Ovary (tissue), 9 donors: ENCODE data around the gene OTUB1. TPM values are rescaled to one million over a fixed set of nuclear protein-coding genes. Genes with fewer than 3 reads are reported as not detected.
A peak's percentile ranks its signal among the peaks of the same experiment; 100 is the strongest.

ENCODE experiments used
- DNase-seq, 5 donors: peaks; one replicate each; pipeline ENCODE4 v3.0.0-alpha.2; 2019 to 2020
- H3K27ac ChIP-seq, 2 donors: fragments of 200-600 bp; one replicate each; pipeline versions ENCODE4 v1.5.1 to v1.8.0; 2019 to 2022
- H3K27me3 ChIP-seq: fragments of 200-600 bp; one replicate; pipeline ENCODE4 v1.8.0; 2022
- H3K36me3 ChIP-seq: fragments of 200-600 bp; sonication (generic); one replicate; pipeline ENCODE4 v1.5.1; 2019
- H3K4me1 ChIP-seq: one replicate; pipeline ENCODE4 v1.8.1; 2013; ENCODE audit warnings: mild to moderate bottlenecking, moderate library complexity; ENCODE audit not compliant: insufficient read depth
- H3K4me3 ChIP-seq: fragments of 200-600 bp; sonication (generic); one replicate; pipeline ENCODE4 v1.5.1; 2017
- H3K9me3 ChIP-seq, 2 donors: fragments of 200-600 bp in 1 of 2; sonication (generic) in 1 of 2; one replicate each; pipeline versions ENCODE4 v1.5.1 to v1.8.1; 2013 to 2019; ENCODE audit warnings: mild to moderate bottlenecking in 1 of 2, moderate library complexity in 1 of 2
- EP300 ChIP-seq: sonication (generic); formaldehyde crosslinking; IDR thresholded peaks from one replicate; pipeline ENCODE4 v1.6.1; 2017; ENCODE audit warnings: antibody characterized with exemption
- POLR2A ChIP-seq: fragments of 450-650 bp; IDR thresholded peaks from one replicate; pipeline ENCODE4 v1.6.1; 2017; ENCODE audit warnings: antibody characterized with exemption, mild to moderate bottlenecking, moderate library complexity
- WGBS, 3 donors: extraction: QIAGEN DNeasy Blood & Tissue Kit in 1 of 3; methylation state at CpG; one replicate each; pipeline versions ENCODE4 v1.1.5 to v1.1.7; 2013 to 2017; 5-methylcytosine and 5-hydroxymethylcytosine counted together
- intact Hi-C, 4 donors: fragments of 100-400 bp; cut with DNase I; formaldehyde crosslinking; loops; one replicate each; pipeline versions ENCODE4 v1.11.0 to v1.15.1; 2022 to 2023
- polyA plus RNA-seq, 2 donors: library from polyadenylated mRNA; stranded (reverse); fragments of 200-250 nt in 1 of 2; fragments of 350-450 nt in 1 of 2; fragmentation: Illumina TruSeq in 1 of 2; extraction: RNeasy Lipid Tissue Mini Kit (QIAGEN cat#74804) in 1 of 2; gene quantifications; one replicate each; pipeline ENCODE4 v1.2.3, GENCODE V29; 2013 to 2014
- total RNA-seq, 7 donors: library from RNA; depleted of rRNA in 2 of 7; stranded (reverse); fragments of >200 nt in 2 of 7; fragmentation: NEBNext Ultra II Directional in 3 of 7; extraction: Animal tissue kit (Norgen Biotek cat#: 25700) in 3 of 7; gene quantifications; one replicate each; pipeline versions ENCODE4 v1.1.0 to v1.2.4, GENCODE V29; 2016 to 2023
- TF ChIP-seq, protein P1 (sequence below), 3 donors: fragments of 450-650 bp in 2 of 3; fragments of 200-600 bp in 1 of 3; IDR thresholded peaks; one replicate each; pipeline versions ENCODE4 v1.5.1 to v1.8.0; 2016 to 2022; ENCODE audit warnings: antibody characterized with exemption in 3 of 3, mild to moderate bottlenecking in 1 of 3
- donor health status: DM: no; HTN: no; CAD: no; lungs with moderate emphysema.
- donor health status: DM: no; HTN: no; CAD: no.
- donor health status: Bipolar disorder and iron deficiency.
- donor health status: DM: yes; HTN: yes; CAD: no.
- donor health status: DM: no; HTN: no; CAD: no.
- donor health status: DM: yes; HTN: yes; CAD: no.

OTUB1 gene
- total and polyA plus RNA-seq, 9 donors, result 34.7 to 66.7 (median 50.7) TPM

DNA sequence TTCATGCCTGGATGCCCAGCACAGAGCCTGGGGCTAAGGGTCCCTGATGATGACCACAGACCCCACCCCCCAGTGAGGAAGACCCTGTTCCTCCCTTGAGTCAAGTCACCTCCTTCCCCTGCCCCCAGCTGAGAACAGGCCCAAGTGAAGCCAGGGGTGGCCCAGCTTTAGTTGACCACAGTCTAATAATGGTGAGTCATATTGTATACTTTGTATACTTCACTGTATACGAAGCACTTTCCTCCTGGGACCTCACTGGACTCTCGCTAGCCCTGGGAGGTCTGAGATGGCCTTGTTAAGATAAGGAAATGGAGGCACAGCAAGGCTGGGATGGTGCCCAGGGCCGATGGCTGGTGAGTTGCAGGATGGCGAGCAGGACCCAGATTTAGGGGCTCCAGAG is 45.8 kb downstream of the OTUB1 start:
- Histone ChIP-seq H3K4me3 (no peak overlapping the region), H3K4me1 (peaks cover 8% of the 10 kb centered on the region), H3K36me3 (no peaks in the 10 kb centered on the region), H3K9me3 (no peaks in the 10 kb centered on the region), H3K27me3 (no peaks in the 10 kb centered on the region), H3K27ac (no peak overlapping the region)
- intact Hi-C loops, result no loop called here
- TF ChIP-seq, protein P1, sequence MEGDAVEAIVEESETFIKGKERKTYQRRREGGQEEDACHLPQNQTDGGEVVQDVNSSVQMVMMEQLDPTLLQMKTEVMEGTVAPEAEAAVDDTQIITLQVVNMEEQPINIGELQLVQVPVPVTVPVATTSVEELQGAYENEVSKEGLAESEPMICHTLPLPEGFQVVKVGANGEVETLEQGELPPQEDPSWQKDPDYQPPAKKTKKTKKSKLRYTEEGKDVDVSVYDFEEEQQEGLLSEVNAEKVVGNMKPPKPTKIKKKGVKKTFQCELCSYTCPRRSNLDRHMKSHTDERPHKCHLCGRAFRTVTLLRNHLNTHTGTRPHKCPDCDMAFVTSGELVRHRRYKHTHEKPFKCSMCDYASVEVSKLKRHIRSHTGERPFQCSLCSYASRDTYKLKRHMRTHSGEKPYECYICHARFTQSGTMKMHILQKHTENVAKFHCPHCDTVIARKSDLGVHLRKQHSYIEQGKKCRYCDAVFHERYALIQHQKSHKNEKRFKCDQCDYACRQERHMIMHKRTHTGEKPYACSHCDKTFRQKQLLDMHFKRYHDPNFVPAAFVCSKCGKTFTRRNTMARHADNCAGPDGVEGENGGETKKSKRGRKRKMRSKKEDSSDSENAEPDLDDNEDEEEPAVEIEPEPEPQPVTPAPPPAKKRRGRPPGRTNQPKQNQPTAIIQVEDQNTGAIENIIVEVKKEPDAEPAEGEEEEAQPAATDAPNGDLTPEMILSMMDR (IDR thresholded peaks at IDR 0.05), result no peak
- TF ChIP-seq POLR2A (no peak), EP300 (no peak)
- 80 to 85% (median 81%) methylated on average over 4 of the region's 4 CpGs for WGBS, 3 donors
- DNase-seq, result no peak

DNA sequence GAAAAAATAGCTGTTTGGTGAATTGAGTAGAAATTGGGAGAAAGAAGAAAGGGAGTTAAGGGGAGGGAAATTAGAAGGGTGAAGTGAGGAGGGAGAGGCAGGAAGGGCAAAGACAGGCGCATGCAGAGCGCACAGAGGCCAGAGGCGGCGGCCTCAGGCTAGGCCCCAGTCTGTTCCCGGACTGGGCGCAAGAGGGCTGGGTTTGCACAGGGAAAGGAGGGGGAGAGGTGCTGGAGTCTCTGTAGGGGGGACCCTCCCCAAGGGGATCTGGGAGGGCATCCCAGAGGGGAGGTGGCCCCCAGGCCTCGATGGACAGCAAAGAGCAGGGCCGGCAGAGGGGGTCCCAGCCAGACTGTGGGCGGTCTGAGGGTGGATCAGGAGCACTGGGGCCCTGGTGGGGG is 48.2 kb downstream of the OTUB1 start:
- intact Hi-C loops, result no loop called here
- H3K4me3 ChIP-seq, result no peak overlapping the region
- WGBS, 3 donors, result 77 to 86% (median 78%) methylated on average over 9 of the region's 9 CpGs
- no peaks in the 10 kb centered on the region for H3K36me3 ChIP-seq
- no peak overlapping the region for H3K27ac ChIP-seq
- H3K27me3 ChIP-seq, result no peaks in the 10 kb centered on the region
- TF ChIP-seq, protein P1 (IDR thresholded peaks at IDR 0.05), result no peak
- TF ChIP-seq POLR2A (no peak), EP300 (no peak)
- DNase-seq, result no peak
- peaks cover 2% of the 10 kb centered on the region for H3K4me1 ChIP-seq
- no peaks in the 10 kb centered on the region for H3K9me3 ChIP-seq

DNA sequence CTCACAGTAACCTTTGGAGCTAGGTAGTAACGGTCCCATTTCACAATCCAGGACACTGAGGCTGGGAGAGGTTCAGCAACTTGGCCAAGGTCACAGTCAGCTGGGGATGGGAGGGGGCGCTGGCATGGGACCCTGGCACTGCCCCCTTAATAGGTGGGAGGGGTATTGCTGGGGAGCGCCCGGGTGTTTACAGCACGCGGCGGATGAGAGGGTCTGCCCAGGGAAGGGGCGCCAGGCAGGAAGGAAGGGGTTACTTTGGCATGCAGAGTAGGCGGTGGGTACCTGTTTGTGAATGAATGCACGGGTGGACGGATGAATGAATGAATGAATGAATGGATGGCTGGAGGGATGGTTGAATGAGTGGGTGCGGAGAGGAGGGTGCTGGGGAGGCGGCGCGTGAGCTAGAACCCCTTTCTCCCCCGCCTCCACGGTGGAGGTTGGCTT is 48.9 kb downstream of the OTUB1 start:
- Histone ChIP-seq H3K4me3 (no peak overlapping the region), H3K36me3 (no peaks in the 10 kb centered on the region), H3K27ac (no peak overlapping the region), H3K9me3 (no peaks in the 10 kb centered on the region), H3K4me1 (peaks cover 2% of the 10 kb centered on the region), H3K27me3 (no peaks in the 10 kb centered on the region)
- TF ChIP-seq, protein P1 (IDR thresholded peaks at IDR 0.05), result no peak
- 3 to 6% (median 4%) methylated on average over 17 of the region's 17 CpGs for whole genome bisulfite sequencing, 3 donors
- DNase-seq, result no peak
- intact Hi-C loops, result no loop called here

DNA sequence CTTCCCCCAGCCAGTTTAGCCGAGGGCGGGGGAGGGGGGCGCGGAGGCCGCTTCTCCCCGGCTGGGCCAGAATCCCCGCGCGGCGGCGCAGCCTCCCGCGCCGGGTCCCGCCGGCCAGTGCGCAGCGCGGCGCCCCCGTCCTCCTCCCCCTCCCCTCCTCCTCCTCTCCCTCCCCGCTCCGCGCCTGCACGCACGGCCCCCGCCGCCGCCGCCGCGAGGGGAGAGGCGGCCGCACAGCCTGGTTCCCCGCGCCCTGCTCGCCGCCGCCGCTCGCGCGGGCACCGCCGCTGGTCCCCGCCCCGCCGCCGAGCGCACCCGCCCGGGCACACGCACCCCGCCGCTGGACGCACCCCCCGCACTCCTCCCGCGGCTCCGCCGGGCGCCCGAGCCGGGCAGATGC is 49.3 kb downstream of the OTUB1 start, which contains the start of gene FLRT1:
Gene FLRT1, plus strand, starts transcription at position 356 of the 400 bp plus-strand sequence. CDS start 80,337 bp downstream, outside the sequence.
- peaks cover 2% of the 10 kb centered on the region for H3K4me1 ChIP-seq
- 0% methylated on average over 3 to 46 of the region's 64 CpGs; no CpG with 5 or more reads in 1 of the 3 donors for WGBS, 3 donors
- no peaks in the 10 kb centered on the region for H3K36me3 ChIP-seq

More for the DNA sequence above, 49.3 kb downstream of the OTUB1 start, which contains the start of gene FLRT1:
- Histone ChIP-seq H3K27ac (no peak within 1 kb of the TSS), H3K4me3 (peak within 1 kb of the TSS; percentile 40), H3K27me3 (no peaks in the 10 kb centered on the region), H3K9me3 (no peaks in the 10 kb centered on the region)
- no peak for TF ChIP-seq EP300
- TF ChIP-seq POLR2A, result no peak
- TF ChIP-seq, protein P1 (IDR thresholded peaks at IDR 0.05), result no peak
- DNase-seq, result no peak
- intact Hi-C loops, result no loop called here
